CD14-positive monocyte (primary cell): Measurements from ENCODE around the gene SSR4. TPM values are rescaled to one million over a fixed set of nuclear protein-coding genes. Genes with fewer than 3 reads are reported as not detected.

ENCODE experiments used
- DNase-seq, 3 donors: peaks; one replicate each; pipeline ENCODE4 v3.0.0-alpha.2; 2011 to 2022
- H2AFZ ChIP-seq: 2 replicates; pipeline ENCODE4 v1.6.0; 2012; ENCODE audit warnings: mild to moderate bottlenecking, low read depth, low read length, inconsistent platforms; ENCODE audit not compliant: insufficient read depth, poor library complexity, severe bottlenecking
- H3K27ac ChIP-seq, 2 donors: 1 replicate in 1 of 2; 2 replicates in 1 of 2; pipeline ENCODE4 v1.5.1; 2012 to 2013; ENCODE audit warnings: low read length in 2 of 2, control low read depth in 1 of 2, inconsistent platforms in 1 of 2, low read depth in 1 of 2, mild to moderate bottlenecking in 1 of 2
- H3K27me3 ChIP-seq, 2 donors: one replicate each; pipeline versions ENCODE4 v1.6.0 to v1.6.1; 2011 to 2013; ENCODE audit warnings: low read length in 2 of 2; ENCODE audit not compliant: control insufficient read depth in 2 of 2, insufficient read depth in 2 of 2
- H3K36me3 ChIP-seq, 2 donors: replicated peaks in 1 of 2; 1 replicate in 1 of 2; 2 replicates in 1 of 2; pipeline versions ENCODE4 v1.5.1 to v1.6.1; 2012 to 2013; ENCODE audit warnings: low read length in 2 of 2, control low read depth in 1 of 2, inconsistent platforms in 1 of 2, mild to moderate bottlenecking in 1 of 2; ENCODE audit not compliant: insufficient read depth in 2 of 2, control insufficient read depth in 1 of 2
- H3K4me1 ChIP-seq, 2 donors: 1 replicate in 1 of 2; 2 replicates in 1 of 2; pipeline versions ENCODE4 v1.5.1 to v1.6.1; 2012 to 2013; ENCODE audit warnings: low read length in 2 of 2, control low read depth in 1 of 2, inconsistent platforms in 1 of 2, mild to moderate bottlenecking in 1 of 2, moderate library complexity in 1 of 2; ENCODE audit not compliant: insufficient read depth in 2 of 2, control insufficient read depth in 1 of 2
- H3K4me2 ChIP-seq: replicated peaks from 2 replicates; pipeline ENCODE3; 2012; ENCODE audit warnings: low read length, moderate library complexity, mild to moderate bottlenecking; ENCODE audit not compliant: poor library complexity, severe bottlenecking; ENCODE audit errors: extremely low read depth
- H3K4me3 ChIP-seq, 3 experiments: fragments of 200-600 bp in 1 of 3; sonication (generic) in 1 of 3; replicated peaks in 1 of 3; 1 replicate in 2 of 3; 2 replicates in 1 of 3; pipeline ENCODE4 v1.5.1; 2011 to 2013; ENCODE audit warnings: low read length in 3 of 3, mild to moderate bottlenecking in 3 of 3, control low read depth in 2 of 3, low read depth in 2 of 3, inconsistent platforms in 1 of 3, moderate library complexity in 1 of 3
- H3K79me2 ChIP-seq: 2 replicates; pipeline ENCODE4 v1.6.0; 2012; ENCODE audit warnings: mild to moderate bottlenecking, control low read depth, inconsistent platforms, low read length, moderate library complexity; ENCODE audit not compliant: insufficient read depth
- H3K9ac ChIP-seq: 2 replicates; pipeline ENCODE4 v1.6.0; 2017; ENCODE audit warnings: low read length, mild to moderate bottlenecking; ENCODE audit not compliant: insufficient read depth, poor library complexity, severe bottlenecking
- H3K9me3 ChIP-seq, 2 donors: replicated peaks in 1 of 2; 1 replicate in 1 of 2; 2 replicates in 1 of 2; pipeline versions ENCODE4 v1.5.1 to v1.6.1; 2012 to 2013; ENCODE audit warnings: low read length in 2 of 2, control low read depth in 1 of 2; ENCODE audit not compliant: control insufficient read depth in 1 of 2, insufficient read depth in 1 of 2
- H4K20me1 ChIP-seq: 2 replicates; pipeline ENCODE4 v1.6.0; 2012; ENCODE audit warnings: mild to moderate bottlenecking, low read length, control low read depth, moderate library complexity; ENCODE audit not compliant: insufficient read depth
- H3K27ac Mint-ChIP-seq, 7 donors: one replicate each; pipeline ENCODE4 v1.8.0; 2020; ENCODE audit warnings: mild to moderate bottlenecking in 7 of 7, mixed read lengths in 7 of 7, moderate library complexity in 6 of 7, inconsistent platforms in 2 of 7
- H3K27me3 Mint-ChIP-seq, 3 donors: one replicate each; pipeline ENCODE4 v1.8.0; 2021 to 2022; ENCODE audit warnings: low read depth in 3 of 3, mild to moderate bottlenecking in 3 of 3, mixed read lengths in 3 of 3, moderate library complexity in 3 of 3, inconsistent platforms in 1 of 3
- H3K36me3 Mint-ChIP-seq, 2 donors: one replicate each; pipeline ENCODE4 v1.8.0; 2020; ENCODE audit warnings: mixed read lengths in 2 of 2, inconsistent platforms in 1 of 2, mild to moderate bottlenecking in 1 of 2
- H3K4me1 Mint-ChIP-seq: one replicate; pipeline ENCODE4 v1.8.0; 2020; ENCODE audit warnings: mild to moderate bottlenecking, mixed read lengths
- H3K4me3 Mint-ChIP-seq, 2 donors: one replicate each; pipeline ENCODE4 v1.8.0; 2020; ENCODE audit warnings: mild to moderate bottlenecking in 2 of 2, mixed read lengths in 2 of 2, moderate library complexity in 1 of 2
- H3K9me3 Mint-ChIP-seq, 7 donors: one replicate each; pipeline ENCODE4 v1.8.0; 2020 to 2022; ENCODE audit warnings: mixed read lengths in 7 of 7, mild to moderate bottlenecking in 6 of 7, moderate library complexity in 6 of 7, inconsistent platforms in 2 of 7
- CTCF ChIP-seq: fragments of 200-600 bp; IDR thresholded peaks from one replicate; pipeline ENCODE4 v1.8.0; 2022; ENCODE audit warnings: antibody characterized with exemption, mild to moderate bottlenecking
- WGBS: methylation state at CpG from one replicate; pipeline ENCODE4 v1.1.5; 2013; ENCODE audit warnings: missing lambda C conversion rate; ENCODE audit not compliant: insufficient coverage; 5-methylcytosine and 5-hydroxymethylcytosine counted together
- intact Hi-C, 2 donors: fragments of 100-400 bp; cut with micrococcal nuclease; formaldehyde crosslinking; loops; one replicate each; pipeline versions ENCODE4 v1.15.0 to v1.15.1; 2023
- polyA plus RNA-seq, 3 donors: library from polyadenylated mRNA; depleted of rRNA in 1 of 3; unstranded in 2 of 3; stranded (reverse) in 1 of 3; fragments of 300-500 nt in 2 of 3; fragments of >200 nt in 1 of 3; fragmentation: Illumina TruSeq in 2 of 3; gene quantifications; 1 replicate in 2 of 3; 2 replicates in 1 of 3; pipeline ENCODE4 v1.2.3, GENCODE V29; 2012 to 2021

Gene SSR4
- polyA plus RNA-seq, 3 donors = 201 to 419 (median 362) TPM

GRCh38 chrX:153778181-153778580, 16.3 kb upstream of the SSR4 start:
- Mint-ChIP-seq H3K27me3 (peaks cover 15 to 26% (median 15%) of the 10 kb centered on the region in 3 donors), H3K36me3 (no peaks in the 10 kb centered on the region), H3K4me1 (no peaks in the 10 kb centered on the region), H3K4me3 (no peak overlapping the region), H3K27ac (no peak overlapping the region), H3K9me3 (peaks cover 0 to 13% (median 2%) of the 10 kb centered on the region in 7 donors)
- Histone ChIP-seq H3K4me3 (no peak overlapping the region), H3K4me1 (no peaks in the 10 kb centered on the region), H2AFZ (no peak overlapping the region), H4K20me1 (no peaks in the 10 kb centered on the region), H3K27ac (no peak overlapping the region), H3K36me3 (no peaks in the 10 kb centered on the region), H3K27me3 (peaks cover 0 to 23% of the 10 kb centered on the region in 2 donors), H3K4me2 (no peak overlapping the region), H3K9me3 (no peaks in the 10 kb centered on the region), H3K9ac (no peak overlapping the region), H3K79me2 (no peaks in the 10 kb centered on the region)
- no peak for DNase-seq
- intact Hi-C loops = no loop called here
- no peak for TF ChIP-seq CTCF
- 92% methylated on average over 2 of the region's 17 CpGs for WGBS

- TF ChIP-seq CTCF = no peak
- peaks cover 15 to 26% (median 18%) of the 10 kb centered on the region in 3 donors for H3K27me3 Mint-ChIP-seq
- DNase-seq = no peak
Observed at GRCh38 chrX:153778684-153779101, 15.8 kb upstream of the SSR4 start.

More at GRCh38 chrX:153778684-153779101, 15.8 kb upstream of the SSR4 start:
- Histone ChIP-seq H3K79me2 (no peaks in the 10 kb centered on the region), H3K36me3 (no peaks in the 10 kb centered on the region), H3K9me3 (no peaks in the 10 kb centered on the region), H3K4me1 (no peaks in the 10 kb centered on the region), H3K4me2 (no peak overlapping the region), H3K27ac (no peak overlapping the region), H3K9ac (no peak overlapping the region), H3K27me3 (peaks cover 0 to 23% of the 10 kb centered on the region in 2 donors), H3K4me3 (no peak overlapping the region), H2AFZ (no peak overlapping the region), H4K20me1 (no peaks in the 10 kb centered on the region)
- Mint-ChIP-seq H3K4me1 (no peaks in the 10 kb centered on the region), H3K4me3 (no peak overlapping the region), H3K9me3 (peaks cover 0 to 13% (median 2%) of the 10 kb centered on the region in 7 donors), H3K36me3 (no peaks in the 10 kb centered on the region), H3K27ac (no peak overlapping the region)
- intact Hi-C loops = no loop called here
- WGBS = 96% methylated on average over 5 of the region's 16 CpGs
